ENCODE results near the gene HES2.

GRCh38 chr1:6384962-6385361 is 34.8 kb downstream of the HES2 start:
- TF ChIP-seq CTCF (IDR thresholded peaks at IDR 0.05; ENCODE audit: insufficient read depth, low read length) (no peak), POLR2AphosphoS5 (IDR thresholded peaks at IDR 0.05; ENCODE audit: low read depth) (no peak), SPI1 (IDR thresholded peaks at IDR 0.05; ENCODE audit: borderline replicate concordance, low read depth) (no peak), REST (IDR thresholded peaks at IDR 0.05; ENCODE audit: insufficient replicate concordance, low read depth) (no peak)
